HG03469 (cell line): ENCODE measurements around the gene ATP12A.

Experiments
- ATAC-seq: cut with Tn5 transposase; IDR thresholded peaks from one replicate; pipeline ENCODE4 v1.9.1; 2021; ENCODE audit warnings: mild to moderate bottlenecking, moderate library complexity, moderate number of reproducible peaks; ENCODE audit not compliant: unreplicated experiment

Gene ATP12A

DNA sequence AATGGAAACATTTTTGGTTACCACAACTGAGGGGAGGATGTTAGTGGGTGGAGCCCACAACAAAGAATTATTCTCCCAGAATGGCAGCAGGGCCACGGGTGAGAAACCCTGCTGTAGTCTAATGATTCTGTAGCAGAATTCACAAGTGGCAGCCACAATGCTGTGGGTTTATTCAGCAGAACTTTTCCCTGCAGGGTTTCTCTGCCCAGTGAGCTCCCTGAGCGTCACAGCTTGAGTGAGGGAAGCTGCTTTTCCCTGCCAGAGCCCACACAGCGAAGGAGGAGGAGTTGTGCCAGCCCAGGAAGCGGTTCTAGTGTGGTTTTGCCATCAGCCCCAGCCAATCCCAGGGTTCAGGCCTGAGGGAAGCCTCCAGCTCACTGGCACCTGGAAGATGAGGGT, 4.4 kb downstream of the ATP12A start:
- no peak for ATAC-seq

DNA sequence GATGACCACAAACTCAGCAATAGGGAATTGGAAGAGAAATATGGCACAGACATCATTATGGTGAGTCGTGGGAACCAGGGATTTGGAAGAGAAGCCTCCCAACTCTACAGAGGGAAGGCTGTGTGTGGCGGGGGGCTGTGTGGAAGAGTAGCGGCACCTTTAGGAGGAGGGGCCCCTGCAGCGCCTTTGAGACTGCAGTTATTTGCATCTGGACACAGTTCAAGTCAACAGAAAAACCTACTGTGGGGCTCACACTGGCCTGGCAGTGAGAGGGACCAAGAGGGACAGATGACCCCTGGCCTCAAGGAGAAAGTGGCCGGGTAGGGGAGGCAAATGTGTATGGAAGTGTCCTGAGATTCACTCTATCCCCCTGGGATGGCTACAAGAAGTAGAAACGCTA, 5.1 kb downstream of the ATP12A start:
- no peak for ATAC-seq

DNA sequence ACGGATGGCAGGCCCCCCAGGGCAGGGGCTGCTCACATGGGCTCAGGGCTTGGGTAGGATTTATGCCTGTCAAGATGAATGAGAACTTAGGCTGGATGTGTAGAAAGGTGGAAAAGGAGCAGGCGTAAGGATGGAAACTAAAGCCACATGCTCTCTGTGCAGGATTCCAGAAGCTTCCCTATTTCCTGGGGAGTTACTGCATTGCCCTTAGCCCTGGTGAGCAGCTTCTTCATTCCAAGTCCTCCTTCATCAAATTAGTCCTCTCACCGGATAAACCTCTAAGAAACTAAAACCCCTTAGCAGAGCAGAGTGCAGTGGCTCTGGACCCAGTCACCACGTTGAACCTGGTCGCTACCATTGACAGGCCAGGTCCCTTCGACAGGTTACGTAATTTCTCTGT, 7.4 kb downstream of the ATP12A start:
- no peak for ATAC-seq

- ATAC-seq = no peak
These were observed 7.9 kb downstream of the ATP12A start for GRCh38 chr13:24688111-24688510.

DNA sequence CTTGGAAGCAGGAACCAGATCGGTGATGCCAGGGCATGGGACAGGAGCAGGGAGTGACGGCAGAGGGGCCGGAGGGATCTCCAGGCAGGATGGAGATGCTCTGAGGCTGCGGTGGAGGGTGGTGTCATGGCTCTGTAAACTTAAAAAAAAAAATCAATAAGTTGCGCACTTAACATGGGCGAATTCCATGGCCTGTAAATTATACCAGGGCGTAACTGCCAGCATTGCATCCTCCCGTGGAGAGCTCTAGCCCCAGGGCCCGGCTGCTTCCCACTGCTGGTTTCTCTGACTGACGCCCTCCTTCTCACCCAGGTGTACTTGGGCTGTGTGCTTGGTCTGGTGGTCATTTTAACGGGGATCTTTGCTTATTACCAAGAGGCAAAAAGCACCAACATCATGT, 8.7 kb downstream of the ATP12A start:
- ATAC-seq = no peak

- no peak for ATAC-seq
These were observed 11.2 kb downstream of the ATP12A start for GRCh38 chr13:24691381-24691780.

GRCh38 chr13:24692561-24692960, 12.4 kb downstream of the ATP12A start:
- no peak for ATAC-seq

DNA sequence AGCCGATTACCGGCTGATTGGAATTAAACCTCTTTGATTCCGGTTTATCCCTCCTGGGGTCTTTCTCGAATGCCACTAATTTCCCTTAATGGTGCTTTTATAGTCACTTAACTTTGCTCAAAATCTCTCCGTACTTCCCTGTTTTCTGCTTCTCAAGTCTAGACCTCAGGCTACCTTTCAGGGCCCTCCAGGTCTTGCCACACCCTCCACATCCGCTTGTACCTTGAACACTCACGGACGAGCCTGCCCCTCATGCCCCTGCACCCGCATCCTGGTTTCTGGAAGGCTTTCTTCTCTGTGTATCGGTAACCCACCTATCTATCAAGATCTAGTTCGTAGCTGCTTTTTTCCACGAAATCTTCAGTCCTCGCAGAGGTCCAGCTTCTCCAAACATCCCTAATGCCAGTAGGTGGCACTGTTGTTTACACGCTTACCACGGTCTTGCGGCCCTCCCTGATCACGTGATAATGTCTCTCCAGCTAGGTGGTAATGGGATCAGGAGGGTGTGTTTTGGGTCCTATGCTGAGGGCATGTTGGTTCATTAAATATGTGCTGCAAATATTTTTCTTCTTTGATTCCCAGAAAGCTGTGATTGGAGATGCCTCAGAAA, 13.8 kb downstream of the ATP12A start:
- no peak for ATAC-seq

GRCh38 chr13:24694907-24695306, 14.7 kb downstream of the ATP12A start:
- no peak for ATAC-seq

DNA sequence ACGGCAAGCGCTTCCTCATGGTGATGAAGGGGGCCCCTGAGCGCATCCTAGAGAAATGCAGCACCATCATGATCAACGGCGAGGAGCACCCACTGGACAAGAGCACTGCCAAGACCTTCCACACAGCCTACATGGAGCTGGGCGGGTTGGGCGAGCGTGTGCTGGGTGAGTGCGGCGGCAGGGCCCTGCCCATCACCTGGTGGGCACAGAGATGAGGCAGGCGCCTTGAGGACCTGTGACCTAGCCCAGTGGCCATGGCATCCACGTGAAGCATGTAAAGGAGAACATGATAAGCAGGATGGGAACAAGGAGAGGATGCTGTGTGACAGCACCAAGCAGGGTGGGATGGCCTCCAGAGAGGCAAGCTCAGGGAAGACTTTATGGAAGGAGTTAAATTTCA, 18.5 kb downstream of the ATP12A start:
- no peak for ATAC-seq

- ATAC-seq = no peak
These were observed 19.3 kb downstream of the ATP12A start for GRCh38 chr13:24699541-24699940.

- ATAC-seq = no peak
These were observed 20.3 kb downstream of the ATP12A start for GRCh38 chr13:24700539-24700938.

- ATAC-seq = no peak
These were observed 26.8 kb downstream of the ATP12A start for GRCh38 chr13:24706886-24707585.

- ATAC-seq = peak; percentile 67
These were observed 29.1 kb downstream of the ATP12A start for GRCh38 chr13:24709186-24709913.

DNA sequence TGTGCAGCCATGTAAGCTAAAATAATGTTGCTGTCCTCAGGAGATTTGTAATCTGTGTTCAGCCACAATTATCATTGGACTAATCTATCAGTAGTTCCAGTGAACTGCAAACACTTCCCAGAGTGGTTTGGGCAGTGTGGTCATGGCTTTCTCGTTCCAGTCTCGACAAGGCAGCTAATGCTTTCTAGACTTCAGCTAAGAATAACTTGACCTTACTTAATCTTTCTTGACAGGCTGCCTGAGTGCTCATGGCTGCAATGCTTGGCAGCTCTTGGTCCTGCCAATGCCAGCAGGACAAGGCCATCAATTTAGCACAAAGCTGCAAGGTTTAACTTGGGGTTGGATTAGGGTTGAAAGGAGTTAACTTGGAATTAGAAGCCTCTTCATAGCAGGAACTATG, 32.8 kb downstream of the ATP12A start:
- no peak for ATAC-seq

GRCh38 chr13:24716011-24716410, 35.8 kb downstream of the ATP12A start:
- no peak for ATAC-seq

DNA sequence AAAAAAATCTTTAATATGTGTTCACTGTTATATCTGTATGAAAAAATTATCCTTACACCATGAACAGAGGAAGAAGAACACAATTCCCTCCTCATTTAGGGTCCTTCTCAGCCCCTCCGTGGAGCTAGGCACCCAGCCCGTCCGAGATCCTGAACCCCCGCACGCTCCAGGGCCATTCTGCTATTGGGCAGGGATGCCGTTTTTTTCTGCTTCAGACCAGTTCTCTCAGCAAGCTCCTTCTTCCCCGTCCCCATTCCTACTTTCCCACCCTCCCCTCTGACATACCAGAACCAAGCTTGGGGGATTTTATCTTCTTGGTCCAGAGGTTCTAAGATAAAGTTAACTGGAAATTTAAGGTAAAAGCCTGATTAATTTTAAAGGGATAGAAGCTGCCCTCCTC, 36.2 kb downstream of the ATP12A start:
- ATAC-seq = no peak

DNA sequence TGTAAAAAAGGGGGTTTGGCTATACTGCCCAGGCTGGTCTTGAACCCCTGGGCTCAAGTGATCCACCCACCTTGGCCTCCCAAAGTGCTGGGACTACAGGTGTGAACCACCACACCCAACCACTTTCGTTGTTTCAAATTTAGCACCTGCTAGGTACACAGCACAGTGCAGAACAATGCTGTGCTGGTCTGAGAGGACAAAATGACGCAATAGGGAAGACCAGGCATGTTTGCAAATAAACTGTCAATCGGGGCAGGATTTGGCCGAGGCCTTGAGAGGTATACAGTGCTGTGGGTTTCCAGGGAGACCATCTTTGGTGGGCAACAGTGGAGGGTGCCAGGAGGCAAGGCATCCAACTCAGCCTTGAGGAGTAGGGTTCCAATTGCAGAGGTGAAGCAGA, 37.0 kb downstream of the ATP12A start:
- ATAC-seq = no peak

- no peak for ATAC-seq
These were observed 38.2 kb downstream of the ATP12A start for GRCh38 chr13:24718192-24718965.

GRCh38 chr13:24719139-24719538, 38.9 kb downstream of the ATP12A start:
- ATAC-seq = no peak

GRCh38 chr13:24723206-24723605, 43.0 kb downstream of the ATP12A start:
- no peak for ATAC-seq
